GM12878 (cell line): Measurements from ENCODE around the gene HSPA1B. TPM values are rescaled to one million over a fixed set of nuclear protein-coding genes. Genes with fewer than 3 reads are reported as not detected.

ENCODE experiments used
- BACH1 ChIP-seq: fragments of 450-650 bp; IDR thresholded peaks from 2 replicates; pipeline ENCODE4 v1.6.1; 2017; ENCODE audit warnings: mild to moderate bottlenecking, borderline replicate concordance
- CBX5 ChIP-seq: sonication (generic); IDR thresholded peaks from 2 replicates; pipeline ENCODE4 v1.6.1; 2016; ENCODE audit warnings: low read depth, moderate library complexity, mild to moderate bottlenecking, inconsistent platforms
- ESRRA ChIP-seq: IDR thresholded peaks from 2 replicates; pipeline ENCODE4 v1.6.1; 2012; ENCODE audit warnings: mild to moderate bottlenecking, low read length, improper control_type of control experiment
- HCFC1 ChIP-seq: fragments of 150-350 bp; IDR thresholded peaks from 2 replicates; pipeline ENCODE4 v1.6.1; 2014; ENCODE audit warnings: low read length
- JUNB ChIP-seq: IDR thresholded peaks from 2 replicates; pipeline ENCODE4 v1.6.1; 2016; ENCODE audit warnings: antibody characterized with exemption, mild to moderate bottlenecking
- LARP7 ChIP-seq: fragments of 450-650 bp; IDR thresholded peaks from 2 replicates; pipeline ENCODE4 v1.6.1; 2017; ENCODE audit warnings: mild to moderate bottlenecking
- MEF2A ChIP-seq: IDR thresholded peaks from 2 replicates; pipeline ENCODE4 v1.6.1; 2011; ENCODE audit warnings: low read depth, mild to moderate bottlenecking, low read length, moderate library complexity; ENCODE audit not compliant: insufficient read depth
- MLLT1 ChIP-seq: fragments of 450-650 bp; IDR thresholded peaks from 2 replicates; pipeline ENCODE4 v1.6.1; 2016; ENCODE audit warnings: mild to moderate bottlenecking
- MTA3 ChIP-seq: IDR thresholded peaks from 2 replicates; pipeline ENCODE4 v1.6.1; 2012; ENCODE audit warnings: low read length, inconsistent platforms, borderline replicate concordance
- MXI1 ChIP-seq: fragments of 150-350 bp; IDR thresholded peaks from 2 replicates; pipeline ENCODE4 v1.6.1; 2011; ENCODE audit warnings: low read depth, mild to moderate bottlenecking, inconsistent platforms, low read length, improper control_type of control experiment
- NBN ChIP-seq: fragments of 450-650 bp; IDR thresholded peaks from 2 replicates; pipeline ENCODE4 v1.6.1; 2016
- NFYA ChIP-seq: IDR thresholded peaks from 2 replicates; pipeline ENCODE4 v1.6.1; 2011; ENCODE audit warnings: low read depth, mild to moderate bottlenecking, low read length, improper control_type of control experiment, borderline replicate concordance
- NKRF ChIP-seq: fragments of 450-650 bp; conservative IDR thresholded peaks from 2 replicates; pipeline ENCODE4 v1.6.1; 2017; ENCODE audit warnings: mild to moderate bottlenecking, moderate library complexity
- PBX3 ChIP-seq: IDR thresholded peaks from 2 replicates; pipeline ENCODE4 v1.6.1; 2011; ENCODE audit warnings: mild to moderate bottlenecking, low read depth, low read length, moderate library complexity; ENCODE audit not compliant: insufficient replicate concordance
- PML ChIP-seq: IDR thresholded peaks from 2 replicates; pipeline ENCODE4 v1.6.1; 2012; ENCODE audit warnings: low read length, inconsistent platforms
- POLR2AphosphoS5 ChIP-seq: IDR thresholded peaks from 2 replicates; pipeline ENCODE4 v1.6.1; 2011; ENCODE audit warnings: mild to moderate bottlenecking, low read length, inconsistent platforms
- REST ChIP-seq: IDR thresholded peaks from 2 replicates; pipeline ENCODE4 v1.6.1; 2012; ENCODE audit warnings: mild to moderate bottlenecking, low read depth, low read length
- SIN3A ChIP-seq: IDR thresholded peaks from 2 replicates; pipeline ENCODE4 v1.6.1; 2012; ENCODE audit warnings: low read depth, low read length, improper control_type of control experiment
- SMARCA5 ChIP-seq: fragments of 450-650 bp; IDR thresholded peaks from 2 replicates; pipeline ENCODE4 v1.6.1; 2017; ENCODE audit warnings: mild to moderate bottlenecking
- TCF3 ChIP-seq: IDR thresholded peaks from 2 replicates; pipeline ENCODE4 v1.6.1; 2012; ENCODE audit warnings: low read depth, mild to moderate bottlenecking, low read length, borderline replicate concordance; ENCODE audit not compliant: insufficient read depth
- ZNF207 ChIP-seq: fragments of 450-650 bp; IDR thresholded peaks from 2 replicates; pipeline ENCODE4 v1.6.1; 2014; ENCODE audit warnings: antibody characterized with exemption, mild to moderate bottlenecking, borderline replicate concordance
- ZNF274 ChIP-seq: IDR thresholded peaks from one replicate; pipeline ENCODE4 v1.8.0; 2011; ENCODE audit not compliant: insufficient read length, insufficient read depth
- ZNF384 ChIP-seq: IDR thresholded peaks from 2 replicates; pipeline ENCODE4 v1.6.1; 2012; ENCODE audit warnings: low read depth, mild to moderate bottlenecking, low read length, improper control_type of control experiment, borderline replicate concordance
- polyA plus RNA-seq, 11 experiments: library from polyadenylated mRNA; depleted of rRNA in 4 of 11; unstranded in 6 of 11; stranded (reverse) in 5 of 11; fragments of >200 nt; fragmentation: Nextera tagmentation in 4 of 11; fragmentation: Illumina TruSeq in 1 of 11; extraction: Ambion mirVana in 4 of 11; extraction: Trizol in 1 of 11; gene quantifications; 1 replicate in 1 of 11; 2 replicates in 10 of 11; pipeline versions ENCODE4 v1.2.1 to v1.2.3, GENCODE V29; 2011 to 2016; ENCODE audit warnings: inconsistent platforms in 2 of 11, missing spikeins in 2 of 11, low read depth in 1 of 11
- total RNA-seq, 4 experiments: library from RNA; depleted of rRNA in 3 of 4; stranded (reverse); fragments of >200 nt in 3 of 4; fragmentation: Illumina TruSeq in 1 of 4; extraction: Trizol in 1 of 4; gene quantifications; 2 replicates each; pipeline versions ENCODE4 v1.2.1 to v1.2.3, GENCODE V29; 2013 to 2021

The HSPA1B gene
- total and polyA plus RNA-seq, 10 of the 15 experiments (the other 5 are each of a cell fraction or from before 2014, with no cell fraction given), result 0.11 to 40.5 (median 12.8) TPM

- no peak for TF ChIP-seq REST
- no peak for TF ChIP-seq MEF2A
- TF ChIP-seq MLLT1, result peak; percentile 51; the same call in 1 of the 2 replicates
- TF ChIP-seq MTA3, result no peak
- peak; percentile 81; the same call in 1 of the 2 replicates for TF ChIP-seq BACH1
- no peak for TF ChIP-seq ZNF384
- TF ChIP-seq SIN3A, result no peak
- TF ChIP-seq PML, result no peak; the same call in 1 of the 2 replicates
- peak; percentile 58; the same call in 1 of the 2 replicates for TF ChIP-seq LARP7
- TF ChIP-seq TCF3, result no peak
- TF ChIP-seq ZNF274, result no peak
- 0 out of 2 replicates have a peak, but pooled peaks have one; percentile 30 for TF ChIP-seq MXI1
- no peak for TF ChIP-seq ZNF207
- no peak for TF ChIP-seq HCFC1
- no peak for TF ChIP-seq JUNB
- no peak for TF ChIP-seq NFYA
- TF ChIP-seq PBX3, result no peak
- no peak for TF ChIP-seq CBX5
- no peak for TF ChIP-seq SMARCA5
- TF ChIP-seq NBN, result 0 out of 2 replicates have a peak, but pooled peaks have one; percentile 35
- peak; percentile 52; the same call in 1 of the 2 replicates for TF ChIP-seq NKRF
- peak; percentile 93 for TF ChIP-seq POLR2AphosphoS5
- no peak for TF ChIP-seq ESRRA
Measured at GRCh38 chr6:31815025-31815838, 12.3 kb upstream of the HSPA1B start, which contains the start of the genes HSPA1A and HSPA1L (continued).
